DMS153 (cell line): Measurements from ENCODE around the gene C22orf15.

Experiments used
- DNase-seq: peaks from one replicate; lab custom pipeline; 2025; lab: John Stamatoyannopoulos, UW

The C22orf15 gene

GRCh38 chr22:23789121-23789520 is 26.3 kb downstream of the C22orf15 start:
- DNase-seq, result peak; percentile 35

- no peak for DNase-seq
Measured at GRCh38 chr22:23789638-23790037, 26.8 kb downstream of the C22orf15 start.

GRCh38 chr22:23790819-23791737 is 28.3 kb downstream of the C22orf15 start:
- no peak for DNase-seq

GRCh38 chr22:23791738-23792645 is 29.2 kb downstream of the C22orf15 start:
- DNase-seq, result no peak

GRCh38 chr22:23793326-23793725 is 30.5 kb downstream of the C22orf15 start:
- no peak for DNase-seq

- DNase-seq, result no peak
Measured at GRCh38 chr22:23796461-23796860, 33.7 kb downstream of the C22orf15 start.

GRCh38 chr22:23800297-23801237 is 37.8 kb downstream of the C22orf15 start:
- DNase-seq, result no peak

GRCh38 chr22:23801238-23801821 is 38.5 kb downstream of the C22orf15 start:
- DNase-seq, result no peak

- DNase-seq, result no peak
Measured at GRCh38 chr22:23801886-23802377, 39.1 kb downstream of the C22orf15 start.

- no peak for DNase-seq
Measured at GRCh38 chr22:23803001-23803819, 40.4 kb downstream of the C22orf15 start.

- DNase-seq, result no peak
Measured at GRCh38 chr22:23804781-23805291, 42.0 kb downstream of the C22orf15 start.

- no peak for DNase-seq
Measured at GRCh38 chr22:23806837-23807236, 44.0 kb downstream of the C22orf15 start.

GRCh38 chr22:23812378-23812777 is 49.6 kb downstream of the C22orf15 start:
- no peak for DNase-seq
